ENCODE data around the gene P2RX1. TPM values are rescaled to one million over a fixed set of nuclear protein-coding genes. Genes with fewer than 3 reads are reported as not detected.

The P2RX1 gene
- not detected in 2 replicates for total RNA-seq

GRCh38 chr17:3915995-3916696 lies at the start of gene P2RX1:
TSS of gene P2RX1 (minus strand) at chr17:3916465. CDS start at chr17:3916225, 240 bp downstream.

DNA sequence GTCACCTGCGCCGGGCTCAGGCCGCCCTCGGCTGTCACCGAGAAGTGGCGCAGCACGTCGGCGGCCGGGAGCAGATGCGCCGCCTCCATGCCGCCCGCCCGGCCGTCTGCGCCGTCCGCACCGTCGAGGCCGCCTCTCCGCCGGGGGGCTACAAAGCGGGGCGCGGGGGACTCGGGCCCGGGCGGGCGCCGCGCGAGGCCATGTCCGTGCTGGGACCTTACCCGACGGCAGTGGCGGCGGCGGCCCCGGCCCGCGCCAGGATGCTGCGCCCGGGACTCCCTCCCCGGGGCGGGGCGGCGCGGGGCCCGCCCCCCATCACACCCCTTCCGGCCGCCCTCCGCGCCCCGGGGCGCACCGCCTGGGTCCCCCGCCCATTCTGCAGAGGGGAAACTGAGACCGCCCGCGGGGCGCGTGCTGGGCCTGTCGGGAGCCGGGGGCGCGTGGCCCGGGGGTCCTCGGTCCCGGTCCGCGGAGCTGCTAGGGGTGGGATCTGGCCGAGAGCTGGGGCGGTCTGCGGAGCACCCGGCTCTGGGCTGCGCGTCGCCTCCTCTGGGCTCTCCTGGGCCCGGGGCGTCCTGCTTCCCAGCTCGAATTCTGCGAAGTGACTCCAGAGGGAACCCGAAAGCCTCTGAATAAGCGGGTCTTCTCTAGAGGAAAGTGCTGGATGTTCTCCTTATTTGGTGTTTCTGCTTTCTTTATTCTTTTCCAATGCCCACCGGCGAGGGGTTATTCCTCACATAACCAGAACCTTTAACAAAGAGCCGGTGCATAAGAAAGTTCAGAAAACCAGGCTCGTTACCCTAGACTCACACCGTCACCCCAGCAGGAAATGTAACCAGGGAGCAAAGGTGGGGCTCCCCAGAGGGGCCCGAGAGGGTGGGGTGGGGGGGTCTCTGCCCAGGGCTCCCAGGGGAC lies 48.2 kb upstream of the P2RX1 start, which contains the start of gene ATP2A3:
Gene ATP2A3, minus strand, starts transcription at position 235 of the 915 bp plus-strand sequence. Its CDS starts 146 bp downstream, at position 89.

DNA sequence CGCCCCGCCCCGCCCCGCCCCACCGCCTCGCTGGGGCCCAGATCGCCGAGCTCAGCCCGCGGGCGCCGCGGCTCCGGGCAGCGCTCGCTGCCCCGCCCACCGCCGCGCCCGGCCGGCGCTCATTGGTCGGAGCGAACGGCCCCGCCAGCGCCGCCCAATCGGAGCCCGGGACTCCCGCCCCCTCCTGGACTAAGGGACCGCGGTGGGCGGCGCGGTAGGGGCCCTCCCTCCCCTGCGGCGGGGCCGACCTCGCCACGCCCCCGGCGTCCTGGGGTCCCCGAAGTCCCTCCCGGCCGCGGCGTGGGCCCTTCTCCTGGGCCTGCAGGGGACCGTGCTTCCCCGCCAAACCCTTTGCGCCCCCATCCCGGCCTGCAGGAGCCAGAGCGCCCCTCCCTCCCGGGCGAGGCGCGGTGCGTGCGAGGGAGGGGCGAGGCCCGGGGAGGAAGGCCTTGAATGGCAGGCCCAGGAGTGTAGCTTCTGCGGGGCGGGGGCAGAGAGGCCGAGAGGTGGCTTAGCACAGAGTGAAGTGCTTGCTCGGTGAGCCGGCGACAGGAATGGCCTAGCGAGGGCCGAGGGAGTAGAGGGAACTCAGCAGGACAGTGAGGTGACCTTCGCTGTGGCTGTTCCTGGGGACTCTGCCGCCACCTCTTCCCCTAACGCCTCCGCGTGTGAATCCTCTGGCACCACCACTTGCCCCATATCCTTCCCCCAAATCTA lies 23.1 kb downstream of the P2RX1 start, which contains the start of gene CAMKK1:
Gene CAMKK1, minus strand, starts transcription at position 51 of the 717 bp plus-strand sequence. CDS start 7,366 bp downstream, outside the sequence.

Other genes starting within 250 kb of the P2RX1 start
- 160 and 202 TPM in 2 replicates for gene TAX1BP3, start 247.9 kb downstream of the P2RX1 start, total RNA-seq
- 6.6 and 10.2 TPM in 2 replicates for gene EMC6, start 247.7 kb downstream of the P2RX1 start, total RNA-seq
- gene P2RX5, start 220.3 kb downstream of the P2RX1 start, total RNA-seq: not detected in 2 replicates
- gene HASPIN, start 192.6 kb downstream of the P2RX1 start, total RNA-seq: 0.97 and 1.1 TPM in 2 replicates
- gene ITGAE, start 115.3 kb downstream of the P2RX1 start, total RNA-seq: 10.2 and 11.4 TPM in 2 replicates
- gene NCBP3, start 70.2 kb downstream of the P2RX1 start, total RNA-seq: 21.9 and 23.9 TPM in 2 replicates
- gene CAMKK1, start 23.4 kb downstream of the P2RX1 start, total RNA-seq: 2.9 and 4.1 TPM in 2 replicates
- 0.32 and 0.85 TPM in 2 replicates for gene ATP2A3, start 48.0 kb upstream of the P2RX1 start, total RNA-seq
- 53.9 and 59.2 TPM in 2 replicates for gene ZZEF1, start 226.6 kb upstream of the P2RX1 start, total RNA-seq
- 36.2 and 36.8 TPM in 2 replicates for gene CYB5D2, start 226.7 kb upstream of the P2RX1 start, total RNA-seq

All from hair follicle dermal papilla cell (primary cell).